GM18858 (cell line): Measurements from ENCODE around the gene NHEJ1.

Experiments used
- ATAC-seq: cut with Tn5 transposase; IDR thresholded peaks from one replicate; pipeline ENCODE4 v1.9.1; 2021; ENCODE audit not compliant: unreplicated experiment

Gene NHEJ1

DNA sequence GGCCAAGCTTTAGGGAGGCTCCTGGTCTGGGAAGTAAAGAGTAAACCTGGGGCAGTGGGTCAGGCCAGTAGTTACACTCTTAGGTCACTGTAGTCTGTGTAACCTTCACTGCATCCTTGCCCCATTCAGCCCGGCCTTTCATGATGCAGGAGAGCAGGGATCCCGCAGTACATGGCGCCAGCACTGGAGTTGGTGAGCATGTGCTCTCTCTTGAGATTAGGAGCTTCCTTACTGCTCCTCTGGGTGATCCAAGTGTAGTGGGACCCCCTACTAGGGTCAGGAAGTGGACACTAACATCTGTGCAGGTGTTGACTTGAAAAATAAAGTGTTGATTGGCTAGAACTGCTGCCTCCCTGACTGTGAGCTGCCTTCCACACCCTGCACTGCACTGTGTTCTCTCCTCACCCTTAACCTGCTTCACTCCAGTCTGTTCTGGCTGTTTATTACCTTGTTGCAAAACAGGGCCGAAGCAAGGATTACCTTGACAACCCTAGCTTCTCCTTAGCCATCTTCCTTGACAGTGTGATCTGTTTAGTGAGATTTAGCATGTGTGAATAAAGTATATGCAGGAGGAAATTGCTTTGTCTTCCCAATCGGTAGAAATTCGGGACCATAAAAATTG, 22.6 kb upstream of the NHEJ1 start:
- ATAC-seq: no peak

DNA sequence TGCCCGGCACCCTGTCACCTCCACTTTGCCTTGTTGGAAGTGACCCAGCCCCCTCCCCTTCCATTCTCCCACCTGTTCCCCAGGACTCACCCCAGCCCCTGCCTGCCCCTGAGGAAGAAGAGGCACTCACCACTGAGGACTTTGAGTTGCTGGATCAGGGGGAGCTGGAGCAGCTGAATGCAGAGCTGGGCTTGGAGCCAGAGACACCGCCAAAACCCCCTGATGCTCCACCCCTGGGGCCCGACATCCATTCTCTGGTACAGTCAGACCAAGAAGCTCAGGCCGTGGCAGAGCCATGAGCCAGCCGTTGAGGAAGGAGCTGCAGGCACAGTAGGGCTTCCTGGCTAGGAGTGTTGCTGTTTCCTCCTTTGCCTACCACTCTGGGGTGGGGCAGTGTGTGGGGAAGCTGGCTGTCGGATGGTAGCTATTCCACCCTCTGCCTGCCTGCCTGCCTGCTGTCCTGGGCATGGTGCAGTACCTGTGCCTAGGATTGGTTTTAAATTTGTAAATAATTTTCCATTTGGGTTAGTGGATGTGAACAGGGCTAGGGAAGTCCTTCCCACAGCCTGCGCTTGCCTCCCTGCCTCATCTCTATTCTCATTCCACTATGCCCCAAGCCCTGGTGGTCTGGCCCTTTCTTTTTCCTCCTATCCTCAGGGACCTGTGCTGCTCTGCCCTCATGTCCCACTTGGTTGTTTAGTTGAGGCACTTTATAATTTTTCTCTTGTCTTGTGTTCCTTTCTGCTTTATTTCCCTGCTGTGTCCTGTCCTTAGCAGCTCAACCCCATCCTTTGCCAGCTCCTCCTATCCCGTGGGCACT, 21.9 kb upstream of the NHEJ1 start:
- ATAC-seq: no peak

DNA sequence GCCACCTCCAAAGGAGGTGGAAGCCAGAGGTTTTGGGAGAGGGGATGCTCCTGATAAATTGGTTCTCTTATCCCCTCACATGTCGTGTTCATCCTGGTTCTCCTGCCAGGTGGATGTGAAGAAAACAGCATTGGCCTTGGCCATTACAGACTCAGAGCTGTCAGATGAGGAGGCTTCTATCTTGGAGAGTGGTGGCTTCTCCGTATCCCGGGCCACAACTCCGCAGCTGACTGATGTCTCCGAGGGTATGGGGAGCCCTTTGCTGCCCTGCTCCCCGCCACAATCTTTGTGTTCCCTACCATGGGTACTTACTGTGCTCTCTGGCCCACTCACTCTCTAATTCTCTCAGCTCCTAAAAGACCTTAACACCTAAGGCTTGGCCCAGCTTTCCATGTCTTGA, 20.9 kb upstream of the NHEJ1 start:
- ATAC-seq: no peak

DNA sequence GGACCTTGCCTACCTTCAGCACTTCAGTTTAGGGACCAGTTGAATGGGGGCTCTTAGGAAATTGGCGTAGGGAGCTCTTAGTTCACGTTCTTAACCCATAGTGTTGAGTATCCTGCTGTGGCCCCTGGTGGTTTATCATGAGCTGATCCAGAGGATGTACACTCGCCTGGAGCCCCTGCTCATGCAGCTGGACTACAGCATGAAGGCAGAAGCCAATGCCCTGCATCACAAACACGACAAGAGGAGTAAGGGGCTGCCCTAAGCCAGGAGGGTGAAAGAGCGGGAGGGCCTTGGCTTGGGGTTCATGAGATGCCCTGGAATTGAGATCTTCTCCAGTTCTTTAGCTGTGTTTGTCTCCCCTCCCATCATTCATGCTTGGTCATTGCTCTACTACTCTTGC, 20.3 kb upstream of the NHEJ1 start:
- no peak for ATAC-seq

DNA sequence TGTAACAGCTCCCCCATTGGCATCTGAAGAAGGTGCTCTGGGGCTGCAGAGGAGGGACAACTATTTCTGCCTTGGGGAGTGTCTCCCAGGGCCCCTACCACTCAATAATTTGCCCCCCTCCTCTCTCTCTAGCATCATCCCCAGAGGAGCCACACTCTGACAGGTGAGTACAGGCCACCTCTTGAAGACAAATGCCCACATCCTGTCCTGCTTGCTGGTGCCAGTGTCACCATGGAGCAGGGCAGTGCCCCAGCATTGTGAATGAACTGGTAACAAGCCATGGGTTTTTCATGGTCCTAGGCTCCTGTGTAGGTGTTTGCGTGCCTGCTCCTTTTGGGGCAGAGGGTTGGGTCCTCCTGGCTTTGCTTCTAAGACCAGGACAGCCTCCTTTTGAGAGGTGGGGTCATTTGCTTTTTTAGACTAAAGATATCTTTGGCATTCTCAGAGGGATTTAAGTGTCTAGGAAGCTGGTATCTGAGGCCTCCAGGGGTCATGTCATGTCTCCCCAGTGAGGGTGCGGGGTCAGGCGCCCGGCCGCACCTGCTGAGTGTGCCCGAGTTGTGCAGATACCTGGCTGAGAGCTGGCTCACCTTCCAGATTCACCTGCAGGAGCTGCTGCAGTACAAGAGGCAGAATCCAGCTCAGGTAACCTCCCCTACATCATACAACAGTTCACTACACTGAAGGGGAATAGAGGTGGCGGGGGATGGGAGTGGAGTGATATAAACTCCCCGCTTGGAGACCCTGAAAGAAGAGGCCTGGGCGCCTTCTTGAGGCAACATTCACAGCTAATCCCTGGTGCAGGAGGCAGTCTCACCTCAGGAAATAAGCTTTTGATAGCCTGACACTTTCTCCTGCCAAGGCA, 19.2 kb upstream of the NHEJ1 start:
- no peak for ATAC-seq

DNA sequence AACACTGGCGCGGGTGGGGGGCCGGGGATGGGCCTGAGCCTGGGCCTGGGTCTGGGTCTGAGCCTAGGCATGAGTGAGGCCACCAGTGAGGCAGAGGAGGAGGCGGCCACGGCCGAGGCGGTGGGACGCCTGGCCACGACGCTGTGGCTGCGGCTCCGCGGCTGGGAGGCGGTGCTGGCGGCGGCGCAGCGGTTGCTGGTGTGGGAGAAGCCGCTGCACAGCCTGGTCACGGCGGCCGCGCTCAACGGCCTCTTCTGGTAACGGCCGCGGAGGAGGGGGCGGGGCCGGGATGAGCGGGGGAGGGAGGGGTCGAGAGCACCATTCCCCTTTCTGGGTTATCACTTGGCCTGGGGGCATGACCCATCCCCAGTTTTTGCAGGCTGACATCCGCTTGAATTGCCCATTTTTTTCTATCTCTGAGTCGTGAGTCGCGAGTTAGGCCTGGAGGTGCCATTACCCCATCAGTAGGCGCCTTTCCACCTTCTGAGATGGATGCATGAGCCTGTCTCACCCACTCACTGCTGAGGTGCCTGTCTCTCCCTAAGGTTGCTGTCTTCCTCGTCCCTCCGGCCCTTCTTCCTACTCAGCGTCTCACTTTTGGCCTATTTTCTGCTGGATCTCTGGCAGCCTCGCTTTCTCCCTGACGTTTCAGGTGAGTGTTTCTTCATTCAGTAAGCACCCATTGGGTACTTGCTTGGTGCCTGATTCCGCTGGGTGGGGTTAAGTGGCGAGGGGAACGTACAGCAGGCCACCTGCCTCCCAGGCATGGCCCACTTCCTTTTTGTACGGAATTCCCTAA, 18.0 kb upstream of the NHEJ1 start:
- peak; percentile 9 for ATAC-seq

DNA sequence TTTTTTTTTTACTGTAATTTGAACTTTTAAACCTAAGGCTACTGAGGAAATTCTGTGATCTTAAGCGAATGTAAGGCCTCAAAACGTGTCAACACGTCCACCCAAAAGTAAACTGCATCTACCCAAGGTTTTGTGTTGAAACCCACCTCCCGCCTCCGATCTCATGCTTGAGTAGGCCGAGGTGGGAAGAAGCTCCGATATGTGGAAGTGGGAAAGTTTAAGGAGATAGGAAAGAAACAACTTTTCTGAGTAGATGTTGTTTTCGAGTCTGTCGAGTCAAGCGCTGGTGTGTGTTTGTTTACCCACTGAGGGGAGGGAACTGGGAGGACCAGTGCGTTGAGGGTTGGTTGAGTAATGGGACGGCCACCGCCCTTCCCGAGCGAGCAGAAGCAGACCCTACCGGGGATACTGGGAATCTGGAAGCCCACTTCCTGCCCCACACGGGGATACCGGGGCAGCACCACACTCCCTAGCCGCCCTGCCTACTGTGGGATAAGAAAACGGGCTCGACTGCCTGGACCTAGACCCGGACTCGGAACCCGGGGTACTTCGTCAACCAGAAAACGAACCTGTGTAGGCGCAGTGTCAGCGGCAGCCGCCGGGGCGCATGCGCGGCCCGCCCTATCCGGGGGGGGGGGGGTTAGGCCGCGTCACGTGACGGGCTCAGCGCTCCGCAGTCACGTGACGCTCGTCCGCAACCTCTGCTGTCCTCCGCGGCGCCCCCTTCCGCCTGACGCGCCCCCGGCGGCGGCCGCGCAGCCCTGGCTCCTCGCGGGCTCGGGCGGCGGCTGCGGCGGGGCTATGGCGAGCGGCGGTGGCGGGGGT, 17.1 kb upstream of the NHEJ1 start, which contains the start of gene RETREG2:
Gene RETREG2, plus strand, starts transcription at position 724 of the 825 bp plus-strand sequence. Its CDS starts 78 bp downstream, at position 802.
- peak; percentile 25 for ATAC-seq

DNA sequence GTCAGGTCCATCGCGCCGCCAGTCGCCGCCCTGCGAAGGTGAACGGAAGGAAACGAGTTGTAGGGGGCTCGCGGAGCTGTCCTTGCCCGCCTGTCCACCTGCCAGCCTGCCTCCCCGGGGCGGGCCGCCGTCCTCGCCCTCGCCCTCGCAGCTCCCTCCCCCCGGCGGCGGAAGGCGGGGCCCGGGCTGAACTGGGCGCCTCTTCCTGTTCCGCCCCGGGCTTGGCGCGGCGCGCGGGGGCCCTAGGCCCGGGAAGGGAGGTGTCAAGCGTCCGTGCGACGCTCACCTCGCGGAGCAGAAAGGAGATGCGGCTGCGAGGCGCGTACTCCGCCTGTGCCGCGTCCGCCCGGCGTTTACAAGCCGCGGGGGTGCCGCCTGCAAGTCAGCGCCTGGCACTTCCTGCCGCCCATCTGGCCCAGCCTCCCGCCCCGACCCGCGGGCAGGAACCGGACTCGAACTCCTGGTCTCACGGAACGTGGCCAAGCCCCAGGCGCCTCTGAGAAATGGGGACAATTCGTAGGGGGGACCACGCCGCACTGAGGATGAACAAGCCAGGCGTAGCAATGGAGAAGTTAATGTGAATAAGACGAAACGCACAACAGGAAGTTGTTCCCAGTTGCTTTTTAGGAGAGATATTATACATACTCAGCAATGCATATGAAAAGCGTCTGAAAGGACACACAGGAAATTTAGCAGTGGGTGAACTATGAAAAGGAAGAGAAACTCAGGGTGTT, 16.4 kb upstream of the NHEJ1 start, which contains the start of gene CNPPD1:
Gene CNPPD1, minus strand, starts transcription at position 108 of the 734 bp plus-strand sequence. Its CDS starts 97 bp downstream, at position 11.
- ATAC-seq: peak; percentile 47

DNA sequence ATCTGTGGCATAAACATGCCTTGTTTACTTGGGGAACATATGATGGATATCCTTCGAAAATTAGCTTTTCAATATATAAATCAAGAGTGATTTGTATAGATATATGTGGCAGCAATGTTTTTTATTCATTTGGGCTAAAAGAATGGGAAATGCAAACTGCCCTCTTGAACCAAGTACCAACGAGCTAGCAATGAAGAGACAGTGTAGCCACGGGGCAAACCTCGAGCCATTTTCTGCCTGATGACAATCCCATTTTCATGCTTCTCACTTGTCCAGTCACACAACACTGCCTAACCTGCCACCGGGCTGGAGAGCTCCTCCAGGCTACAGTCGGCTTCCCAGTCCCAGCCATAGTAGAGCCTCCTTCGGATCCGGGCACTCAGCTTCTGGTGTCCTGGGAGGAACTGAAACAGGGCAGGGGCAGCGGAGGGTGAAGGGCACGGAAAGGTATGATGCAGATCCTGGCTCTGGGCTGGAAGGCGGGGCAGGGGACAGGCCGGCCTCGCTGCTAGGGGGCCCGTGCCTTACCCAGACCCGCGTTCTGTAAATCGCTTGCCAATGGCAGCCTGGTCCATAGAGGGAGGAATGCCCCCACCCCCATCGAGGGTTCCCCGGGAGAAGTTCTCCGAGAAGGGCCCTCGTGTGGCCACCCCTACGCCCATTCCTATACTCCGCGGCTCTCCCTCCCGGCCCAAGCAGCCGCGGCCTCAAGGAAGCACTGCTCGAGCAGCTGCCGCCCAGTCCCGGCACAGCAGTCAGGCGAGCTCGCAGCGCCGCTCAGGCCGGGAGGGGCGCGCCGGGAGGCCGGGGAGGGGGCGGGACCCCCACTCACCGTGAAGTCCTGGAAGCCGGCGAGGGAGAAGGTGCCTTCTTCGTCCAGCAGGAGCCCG, 15.6 kb upstream of the NHEJ1 start:
- ATAC-seq: peak; percentile 10

DNA sequence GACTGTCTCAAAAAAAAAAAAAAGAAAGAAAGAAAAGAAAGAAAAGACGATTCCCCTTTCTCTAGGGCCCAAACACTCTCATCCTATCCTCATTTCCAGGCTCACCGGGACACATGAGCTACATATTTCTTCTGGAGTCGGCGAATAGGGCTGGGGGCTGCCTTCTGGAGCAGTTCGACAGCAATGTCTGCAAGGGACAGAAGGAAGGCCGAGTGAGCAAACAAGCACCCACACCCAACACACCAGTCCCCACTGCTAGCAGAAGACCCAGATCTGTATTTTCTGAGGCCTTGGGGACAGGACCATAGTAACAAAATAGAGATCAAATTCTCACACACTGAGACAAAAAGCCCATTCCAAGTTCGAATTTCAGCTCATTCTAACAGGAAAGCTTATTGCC, 14.9 kb upstream of the NHEJ1 start:
- ATAC-seq: no peak

DNA sequence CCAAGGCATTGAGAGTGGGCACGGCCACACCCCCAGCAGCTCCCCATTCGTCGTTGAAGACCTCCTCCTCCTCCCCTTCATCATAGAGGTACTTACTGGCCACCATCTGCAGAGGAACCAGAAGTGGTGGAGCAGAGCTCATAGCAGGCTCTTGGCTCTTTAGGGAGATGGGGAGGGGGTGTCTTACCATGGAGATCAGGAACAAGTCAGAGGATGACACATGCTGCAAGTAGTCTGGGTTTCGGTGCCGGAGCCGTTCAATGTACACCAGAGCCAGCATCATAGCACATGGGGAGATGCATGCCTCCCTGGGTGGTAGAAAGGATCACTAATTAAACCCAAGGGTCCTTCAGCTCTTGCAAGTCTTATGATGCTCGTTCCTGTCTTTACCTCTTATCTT, 14.2 kb upstream of the NHEJ1 start:
- no peak for ATAC-seq

DNA sequence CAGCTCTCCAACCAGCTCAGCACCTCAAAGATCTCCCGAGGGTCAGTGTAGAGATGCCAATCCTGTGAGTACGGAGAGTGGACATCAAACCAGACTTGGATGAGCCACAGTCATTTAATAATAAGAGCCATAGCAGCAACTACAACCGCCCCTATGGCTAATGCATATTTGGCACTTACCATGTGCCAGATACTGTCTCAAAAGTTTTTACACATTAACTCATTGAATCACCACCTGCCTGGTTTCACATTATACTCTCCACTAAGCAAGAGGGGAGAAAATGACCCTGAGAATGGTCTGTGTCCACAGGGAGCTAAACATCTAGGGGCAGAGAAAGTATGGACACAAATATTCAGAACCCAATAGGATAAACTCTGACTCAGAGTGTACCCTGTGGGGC, 13.5 kb upstream of the NHEJ1 start:
- ATAC-seq: no peak

DNA sequence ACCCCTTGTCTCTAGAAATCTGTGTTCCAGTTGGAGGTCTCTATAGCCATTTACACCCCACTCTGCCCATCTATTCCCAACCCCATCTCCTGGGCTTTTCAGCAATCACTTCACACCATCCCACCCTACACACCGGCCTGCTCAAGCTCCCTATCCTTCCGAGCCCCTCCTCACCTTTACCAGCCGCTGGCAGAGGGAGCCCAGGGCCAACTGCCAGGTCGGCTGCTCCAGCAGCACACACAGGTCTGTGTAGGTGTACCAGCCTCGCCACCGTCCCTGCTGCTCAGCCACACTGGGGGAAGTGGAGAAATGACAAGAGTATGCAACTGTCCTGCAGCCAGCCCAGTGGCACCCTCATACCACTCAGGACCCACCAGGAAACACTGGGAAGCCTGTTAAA, 12.6 kb upstream of the NHEJ1 start:
- no peak for ATAC-seq

DNA sequence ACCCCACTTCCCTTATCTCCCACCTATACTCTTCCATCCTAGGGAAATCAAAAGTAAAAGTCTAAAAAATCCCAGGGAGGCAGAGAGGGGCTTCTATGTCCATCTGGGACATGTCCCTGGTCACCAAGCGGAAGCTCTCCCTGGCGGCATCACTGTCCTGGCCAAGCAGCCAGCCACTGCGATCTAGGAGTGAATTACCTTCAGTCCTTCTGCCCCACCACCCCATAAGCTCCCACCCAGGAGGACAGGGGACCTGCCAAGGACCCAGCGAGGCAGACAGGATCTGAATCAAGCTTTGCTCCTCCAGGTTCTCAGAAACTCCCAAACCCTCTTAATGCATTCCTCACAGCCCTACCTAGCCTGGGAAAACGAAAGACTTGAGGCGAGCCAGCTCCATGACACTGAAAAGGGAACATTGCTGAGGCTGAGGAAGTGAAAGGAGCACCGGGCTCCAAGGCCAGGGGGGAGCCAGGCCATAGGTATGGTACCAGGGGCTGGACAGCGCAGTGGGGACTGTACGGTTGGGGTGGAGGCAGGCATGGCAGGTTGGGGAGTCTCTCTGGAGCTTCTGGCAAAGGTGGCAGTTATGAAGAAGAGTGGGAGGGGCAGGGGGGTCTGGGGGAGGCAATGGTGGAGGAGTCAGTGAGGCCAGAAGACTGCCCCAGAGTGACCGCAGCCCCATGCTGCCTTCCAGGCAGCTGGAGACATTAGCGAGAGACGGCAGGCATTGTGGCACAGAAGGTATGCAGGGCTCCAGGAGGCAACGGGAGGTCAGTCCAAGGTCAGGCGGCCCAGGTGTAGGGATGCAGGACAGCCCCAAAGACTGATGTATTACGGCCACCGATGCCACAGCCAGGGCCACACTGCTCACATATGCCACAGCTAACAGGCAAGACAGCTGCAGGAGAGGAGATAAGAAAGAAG, 11.9 kb upstream of the NHEJ1 start:
- no peak for ATAC-seq

DNA sequence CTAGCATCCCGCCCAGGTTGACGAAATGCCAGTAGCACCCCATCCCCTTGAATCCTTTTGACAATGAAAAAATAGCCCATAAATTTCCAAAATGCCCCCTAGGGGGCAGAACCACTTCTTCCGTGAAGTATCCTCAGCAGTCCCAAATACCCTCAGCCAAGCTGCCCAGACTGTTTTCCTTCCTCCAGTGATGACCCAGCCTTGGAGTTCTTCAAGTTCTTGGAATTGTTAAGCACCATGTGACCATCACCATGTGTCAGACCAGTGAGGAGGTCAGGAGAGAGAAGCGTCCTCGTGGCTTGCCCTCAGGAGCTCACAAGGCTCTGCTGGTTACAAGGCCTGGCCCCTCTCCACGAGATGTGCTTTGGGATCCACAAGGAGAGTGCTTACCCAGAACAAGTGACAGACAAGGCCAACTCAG, 10.6 kb upstream of the NHEJ1 start:
- no peak for ATAC-seq

DNA sequence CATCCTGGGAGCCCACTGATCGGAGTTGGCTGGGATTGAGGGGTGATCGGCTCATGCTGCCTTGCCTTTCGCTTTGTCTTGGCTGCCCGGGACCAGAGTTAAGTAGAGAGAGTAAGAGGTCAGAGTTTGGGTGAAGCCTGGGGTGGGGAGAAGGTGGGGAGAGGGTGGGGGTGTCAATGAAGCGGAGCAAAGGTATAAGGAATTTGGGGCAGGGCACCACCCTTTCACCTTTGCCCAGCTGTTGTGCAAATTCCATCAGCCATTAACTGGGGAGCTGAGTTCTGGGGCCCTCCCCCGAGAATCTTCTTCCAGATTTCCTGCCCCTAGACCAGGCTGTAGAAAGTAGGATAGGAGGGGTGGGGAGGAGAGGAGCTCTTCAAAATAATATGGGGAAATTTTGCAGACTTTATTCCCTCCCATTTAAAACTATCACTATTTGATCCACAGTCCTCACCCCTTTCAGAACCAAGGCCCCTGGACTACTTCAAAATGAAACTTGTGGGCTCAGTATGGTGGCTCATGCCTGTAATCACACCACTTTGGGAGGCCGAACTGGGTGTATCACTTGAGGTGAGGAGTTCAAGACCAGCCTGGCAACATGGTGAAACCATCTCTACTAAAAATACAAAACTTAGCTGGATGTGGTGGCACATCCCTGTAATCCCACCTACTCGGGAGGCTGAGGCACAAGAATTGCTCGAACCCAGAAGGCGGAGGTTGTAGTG, 9.5 kb upstream of the NHEJ1 start, which contains the start of gene SLC23A3:
Gene SLC23A3, minus strand, starts transcription at position 100 of the 725 bp plus-strand sequence. Its CDS starts 45 bp downstream, at position 55.
- no peak for ATAC-seq
